Activated T-cell treated with anti-CD3 and anti-CD28 coated beads, Interleukin-2, amount 50 U/mL, for 1 hour (primary cell): ENCODE measurements around the gene FAM78B.

Source experiments
- DNase-seq: peaks from one replicate; pipeline ENCODE4 v3.0.0-alpha.2; 2020

Gene FAM78B

GRCh38 chr1:166166698-166167571 is at the start of gene FAM78B:
Gene FAM78B, minus strand, starts transcription at chr1:166167001. Its CDS starts 753 bp downstream, at chr1:166166248.
- DNase-seq, result peak; percentile 53

GRCh38 chr1:166202546-166202945 is 35.7 kb upstream of the FAM78B start:
- no peak for DNase-seq

GRCh38 chr1:166200743-166201142 is 33.9 kb upstream of the FAM78B start:
- no peak for DNase-seq

- no peak for DNase-seq
Measured at GRCh38 chr1:166197597-166197996, 30.8 kb upstream of the FAM78B start.

- DNase-seq, result no peak
Measured at GRCh38 chr1:166197141-166197540, 30.3 kb upstream of the FAM78B start.

- no peak for DNase-seq
Measured at GRCh38 chr1:166193057-166193698, 26.4 kb upstream of the FAM78B start.

GRCh38 chr1:166190400-166190799 is 23.6 kb upstream of the FAM78B start:
- DNase-seq, result no peak

- DNase-seq, result no peak
Measured at GRCh38 chr1:166189126-166189525, 22.3 kb upstream of the FAM78B start.

GRCh38 chr1:166185526-166185925 is 18.7 kb upstream of the FAM78B start:
- no peak for DNase-seq

- no peak for DNase-seq
Measured at GRCh38 chr1:166184897-166185296, 18.1 kb upstream of the FAM78B start.

GRCh38 chr1:166184012-166184411 is 17.2 kb upstream of the FAM78B start:
- DNase-seq, result no peak

GRCh38 chr1:166182281-166182680 is 15.5 kb upstream of the FAM78B start:
- DNase-seq, result no peak

- no peak for DNase-seq
Measured at GRCh38 chr1:166176416-166176815, 9.6 kb upstream of the FAM78B start.

- no peak for DNase-seq
Measured at GRCh38 chr1:166175032-166175431, 8.2 kb upstream of the FAM78B start.

GRCh38 chr1:166174108-166174507 is 7.3 kb upstream of the FAM78B start:
- DNase-seq, result no peak

- DNase-seq, result no peak
Measured at GRCh38 chr1:166172106-166172505, 5.3 kb upstream of the FAM78B start.

GRCh38 chr1:166170726-166171125 is 3.9 kb upstream of the FAM78B start:
- no peak for DNase-seq

GRCh38 chr1:166170075-166170474 is 3.3 kb upstream of the FAM78B start:
- DNase-seq, result no peak

- no peak for DNase-seq
Measured at GRCh38 chr1:166169182-166169581, 2.4 kb upstream of the FAM78B start.

- DNase-seq, result no peak
Measured at GRCh38 chr1:166167572-166167925, 748 bp upstream of the FAM78B start.

- DNase-seq, result peak; percentile 19
Measured at GRCh38 chr1:166166329-166166697, 488 bp downstream of the FAM78B start.

- peak; percentile 20 for DNase-seq
Measured at GRCh38 chr1:166165661-166166328, 1.0 kb downstream of the FAM78B start.

- peak; percentile 18 for DNase-seq
Measured at GRCh38 chr1:166164995-166165660, 1.7 kb downstream of the FAM78B start.
